K562 (cell line): ENCODE data around the gene PITPNB. TPM values are rescaled to one million over a fixed set of nuclear protein-coding genes. Genes with fewer than 3 reads are reported as not detected.

Experiments used
- ATAC-seq: fragments of 200-7000 bp; cut with Tn5 transposase; 3 replicates; pipeline ENCODE4 v1.9.1; 2020; ENCODE audit warnings: moderate library complexity
- BruUV-seq: library from RNA; stranded (reverse); fragments of 400-500 nt; replicated peaks from 2 replicates; lab custom pipeline; 2021; lab: Mats Ljungman, UMichigan
- CTCF ChIA-PET: fragments of 300-600 bp; formaldehyde crosslinking; extraction: SDS; loops from one replicate; lab custom pipeline; 2021; ENCODE audit warnings: low intra/inter-chr PET ratio; lab: Yijun Ruan, JAX
- POLR2A ChIA-PET: fragments of 300-600, 350-650 bp; sonication (Branson Sonifier 250); formaldehyde crosslinking; extraction: SDS; loops from one replicate; lab custom pipeline; 2021; ENCODE audit warnings: antibody characterized with exemption, inconsistent platforms; lab: Yijun Ruan, JAX
- DNase-seq, 4 experiments: peaks; one replicate each; pipeline versions ENCODE4 v3.0.0 to v3.0.0-alpha.2; 2011 to 2018; ENCODE audit warnings: low spot score in 3 of 4, mixed read lengths in 3 of 4; ENCODE audit errors: extremely low read depth in 1 of 4
- FAIRE-seq: peaks from 2 replicates; lab custom pipeline; 2011; peaks lifted over from hg19 to GRCh38; lab: Jason Lieb, UNC
- H2AFZ ChIP-seq: 2 replicates; pipeline ENCODE4 v1.6.0; 2011; ENCODE audit warnings: low read depth, low read length, control low read depth, inconsistent platforms
- H3K27ac ChIP-seq: fragments of 200-600 bp; 3 replicates; pipeline ENCODE4 v1.8.0; 2011; ENCODE audit warnings: low read depth, mild to moderate bottlenecking, control low read depth, inconsistent platforms, low read length, moderate library complexity, mixed read lengths; ENCODE audit errors: extremely low read depth
- H3K27me3 ChIP-seq, 2 experiments: fragments of 300-600 bp in 1 of 2; 2 replicates in 1 of 2; 3 replicates in 1 of 2; pipeline versions ENCODE4 v1.6.0 to v1.8.0; 2011; ENCODE audit warnings: inconsistent platforms in 2 of 2, low read length in 2 of 2, mild to moderate bottlenecking in 1 of 2, mixed read lengths in 1 of 2, moderate library complexity in 1 of 2; ENCODE audit not compliant: control insufficient read depth in 2 of 2, insufficient read depth in 2 of 2
- H3K36me3 ChIP-seq: fragments of 300-600 bp; 3 replicates; pipeline ENCODE4 v1.8.0; 2011; ENCODE audit warnings: mild to moderate bottlenecking, low read length, inconsistent platforms; ENCODE audit not compliant: control insufficient read depth, insufficient read depth
- H3K4me1 ChIP-seq, 2 experiments: fragments of 200-600 bp in 1 of 2; replicated peaks in 1 of 2; 2 replicates in 1 of 2; 3 replicates in 1 of 2; pipeline versions ENCODE4 v1.5.1 to v1.8.0; 2011; ENCODE audit warnings: inconsistent platforms in 2 of 2, low read length in 2 of 2, mild to moderate bottlenecking in 1 of 2, mixed read lengths in 1 of 2, moderate library complexity in 1 of 2; ENCODE audit not compliant: control insufficient read depth in 2 of 2, insufficient read depth in 2 of 2
- H3K4me2 ChIP-seq: 2 replicates; pipeline ENCODE4 v1.6.1; 2011; ENCODE audit warnings: low read length, control low read depth, inconsistent platforms, mixed read lengths; ENCODE audit not compliant: insufficient read depth
- H3K4me3 ChIP-seq: fragments of 200-600 bp; sonication (generic), shearing (Covaris generic); 2 replicates; pipeline ENCODE4 v1.5.1; 2016; ENCODE audit warnings: control low read depth, inconsistent platforms
- H3K79me2 ChIP-seq: fragments of 200-600 bp; 3 replicates; pipeline ENCODE4 v1.8.0; 2011; ENCODE audit warnings: low read length, inconsistent platforms; ENCODE audit not compliant: control insufficient read depth, insufficient read depth
- H3K9ac ChIP-seq, 2 experiments: 2 replicates each; pipeline versions ENCODE4 v1.6.0 to v1.6.1; 2011; ENCODE audit warnings: low read depth in 2 of 2, low read length in 2 of 2, control low read depth in 1 of 2, inconsistent platforms in 1 of 2, mild to moderate bottlenecking in 1 of 2, mixed read lengths in 1 of 2; ENCODE audit not compliant: insufficient read depth in 1 of 2
- H3K9me1 ChIP-seq: one replicate; pipeline ENCODE4 v1.6.0; 2011; ENCODE audit warnings: inconsistent platforms, mild to moderate bottlenecking, low read length, moderate library complexity; ENCODE audit not compliant: control insufficient read depth, insufficient read depth
- H3K9me3 ChIP-seq: replicated peaks from 2 replicates; pipeline ENCODE4 v1.5.1; 2011; ENCODE audit warnings: low read depth, low read length, inconsistent platforms; ENCODE audit not compliant: control insufficient read depth, insufficient read depth
- H4K20me1 ChIP-seq: replicated peaks from 2 replicates; pipeline ENCODE4 v1.6.1; 2011; ENCODE audit warnings: low read length, inconsistent platforms, mixed read lengths; ENCODE audit not compliant: control insufficient read depth, insufficient read depth
- HMBOX1 ChIP-seq: sonication (generic); IDR thresholded peaks from 2 replicates; pipeline ENCODE4 v1.6.1; 2016
- KLF13 ChIP-seq: fragments of 450-650 bp; IDR thresholded peaks from 2 replicates; pipeline ENCODE4 v1.6.1; 2016; ENCODE audit warnings: missing genetic modification characterization, low read depth, mild to moderate bottlenecking, missing compliant biosample characterization, moderate library complexity, borderline replicate concordance
- NBN ChIP-seq: fragments of 450-650 bp; IDR thresholded peaks from 2 replicates; pipeline ENCODE4 v1.6.1; 2016; ENCODE audit warnings: low read depth, mild to moderate bottlenecking
- NFYB ChIP-seq: IDR thresholded peaks from 2 replicates; pipeline ENCODE4 v1.6.1; 2011; ENCODE audit warnings: mild to moderate bottlenecking, moderate library complexity; ENCODE audit not compliant: insufficient read length; ENCODE audit errors: extremely low read depth
- RAD51 ChIP-seq: fragments of 450-650 bp; IDR thresholded peaks from 2 replicates; pipeline ENCODE4 v1.7.1; 2016; ENCODE audit warnings: low read depth, mild to moderate bottlenecking, borderline replicate concordance
- SFPQ ChIP-seq: fragments of 200-400 bp; formaldehyde crosslinking; IDR thresholded peaks from 2 replicates; pipeline ENCODE4 v1.6.1; 2017; ENCODE audit warnings: mild to moderate bottlenecking, low read depth, low read length, moderate library complexity
- ZNF785 ChIP-seq: fragments of 250-450 bp; sonication (Bioruptor Pico); IDR thresholded peaks from 2 replicates; pipeline ENCODE4 v1.4.0; 2020; ENCODE audit warnings: mild to moderate bottlenecking
- WGBS: fragments of 100-300 bp; shearing (Covaris generic); methylation state at CpG from one replicate; pipeline ENCODE4 v1.1.6; 2016; ENCODE audit warnings: low coverage, mixed read lengths; ENCODE audit not compliant: insufficient coverage; ENCODE audit errors: missing lambda C conversion rate; 5-methylcytosine and 5-hydroxymethylcytosine counted together
- in situ Hi-C: fragments of 300-500 bp; cut with MboI; formaldehyde crosslinking; loops from 4 replicates; pipeline ENCODE4 v1.15.0; 2018; ENCODE audit warnings: inconsistent platforms, mixed read lengths
- intact Hi-C: fragments of 100-400 bp; cut with micrococcal nuclease; formaldehyde crosslinking; loops from 2 replicates; pipeline ENCODE4 v1.14.2; 2022
- polyA plus RNA-seq, 8 experiments: library from polyadenylated mRNA; depleted of rRNA in 4 of 8; stranded (reverse) in 5 of 8; unstranded in 3 of 8; fragments of >200 nt; fragmentation: Nextera tagmentation in 2 of 8; fragmentation: Illumina TruSeq in 1 of 8; extraction: Ambion mirVana in 2 of 8; extraction: Trizol in 1 of 8; gene quantifications; 2 replicates each; pipeline versions ENCODE4 v1.2.1 to v1.2.3, GENCODE V29; 2011 to 2014; ENCODE audit warnings: inconsistent platforms in 1 of 8, missing spikeins in 1 of 8
- total RNA-seq, 7 experiments: library from RNA; depleted of rRNA in 6 of 7; stranded (reverse); fragments of >200 nt in 6 of 7; fragmentation: Illumina TruSeq in 2 of 7; extraction: Trizol in 2 of 7; gene quantifications; 2 replicates each; pipeline versions ENCODE4 v1.2.1 to v1.2.3, GENCODE V29; 2011 to 2021; ENCODE audit warnings: low replicate concordance in 1 of 7

The PITPNB gene
- total and polyA plus RNA-seq, 9 of the 15 experiments (the other 6 are each of a cell fraction or from before 2014, with no cell fraction given), result 13.1 to 52.4 (median 34.7) TPM

GRCh38 chr22:27803841-27804415, 115.1 kb downstream of the PITPNB start:
- H3K4me1 ChIP-seq, result peaks cover 0 to 32% of the 10 kb centered on the region in 2 experiments; a peak in 2 of 5 replicates
- H4K20me1 ChIP-seq, result 0 out of 2 replicates have a peak, but pooled peaks cover 4% of the 10 kb centered on the region
- H3K4me2 ChIP-seq, result no peak overlapping the region
- H3K27ac ChIP-seq, result no peak overlapping the region
- intact Hi-C loops, result loop anchor here (5.0 to 10.0 kb wide), 3 partner anchors 202 to 1049 kb away; no protein-coding TSS in a partner anchor
- CTCF ChIA-PET, result interaction anchor here (0.6 kb wide), 1 partner anchor 1048 kb away, joined by 3 read pairs; no protein-coding TSS in a partner anchor
- DNase-seq (no peak), ATAC-seq (no peak), FAIRE-seq (no peak)
- H3K27me3 ChIP-seq, result peaks cover 2 to 47% of the 10 kb centered on the region in 2 experiments; a peak in 4 of 5 replicates
- H3K9me1 ChIP-seq, result no peaks in the 10 kb centered on the region
- no peaks in the 10 kb centered on the region for H3K36me3 ChIP-seq
- BruUV-seq, result no TSS peak
- in situ Hi-C loops, result loop anchor here (25.0 kb wide), 2 partner anchors 392 to 1042 kb away; no protein-coding TSS in a partner anchor
- no peaks in the 10 kb centered on the region for H3K79me2 ChIP-seq
- H3K4me3 ChIP-seq, result no peak overlapping the region
- POLR2A ChIA-PET, result no interaction called here
- H3K9me3 ChIP-seq, result no peaks in the 10 kb centered on the region
- no peak overlapping the region for H2AFZ ChIP-seq
- WGBS, result 3% methylated on average over 6 of the region's 11 CpGs
- TF ChIP-seq KLF13, result no peak
- TF ChIP-seq RAD51, result no peak
- TF ChIP-seq ZNF785, result no peak
- no peak for TF ChIP-seq HMBOX1
- no peak for TF ChIP-seq SFPQ
- TF ChIP-seq NFYB, result no peak
- TF ChIP-seq NBN, result no peak
- TF ChIP-seq, all 486 proteins: peak for 0
- no peak overlapping the region for H3K9ac ChIP-seq
